CD14-positive monocyte (primary cell): ENCODE data around the gene PKHD1. TPM values are rescaled to one million over a fixed set of nuclear protein-coding genes. Genes with fewer than 3 reads are reported as not detected.

Source experiments
- DNase-seq, 3 donors: peaks; one replicate each; pipeline ENCODE4 v3.0.0-alpha.2; 2011 to 2022
- H2AFZ ChIP-seq: 2 replicates; pipeline ENCODE4 v1.6.0; 2012; ENCODE audit warnings: mild to moderate bottlenecking, low read depth, low read length, inconsistent platforms; ENCODE audit not compliant: insufficient read depth, poor library complexity, severe bottlenecking
- H3K27ac ChIP-seq, 2 donors: 1 replicate in 1 of 2; 2 replicates in 1 of 2; pipeline ENCODE4 v1.5.1; 2012 to 2013; ENCODE audit warnings: low read length in 2 of 2, control low read depth in 1 of 2, inconsistent platforms in 1 of 2, low read depth in 1 of 2, mild to moderate bottlenecking in 1 of 2
- H3K27me3 ChIP-seq, 2 donors: one replicate each; pipeline versions ENCODE4 v1.6.0 to v1.6.1; 2011 to 2013; ENCODE audit warnings: low read length in 2 of 2; ENCODE audit not compliant: control insufficient read depth in 2 of 2, insufficient read depth in 2 of 2
- H3K36me3 ChIP-seq, 2 donors: replicated peaks in 1 of 2; 1 replicate in 1 of 2; 2 replicates in 1 of 2; pipeline versions ENCODE4 v1.5.1 to v1.6.1; 2012 to 2013; ENCODE audit warnings: low read length in 2 of 2, control low read depth in 1 of 2, inconsistent platforms in 1 of 2, mild to moderate bottlenecking in 1 of 2; ENCODE audit not compliant: insufficient read depth in 2 of 2, control insufficient read depth in 1 of 2
- H3K4me1 ChIP-seq, 2 donors: 1 replicate in 1 of 2; 2 replicates in 1 of 2; pipeline versions ENCODE4 v1.5.1 to v1.6.1; 2012 to 2013; ENCODE audit warnings: low read length in 2 of 2, control low read depth in 1 of 2, inconsistent platforms in 1 of 2, mild to moderate bottlenecking in 1 of 2, moderate library complexity in 1 of 2; ENCODE audit not compliant: insufficient read depth in 2 of 2, control insufficient read depth in 1 of 2
- H3K4me2 ChIP-seq: replicated peaks from 2 replicates; pipeline ENCODE3; 2012; ENCODE audit warnings: low read length, moderate library complexity, mild to moderate bottlenecking; ENCODE audit not compliant: poor library complexity, severe bottlenecking; ENCODE audit errors: extremely low read depth
- H3K4me3 ChIP-seq, 3 experiments: fragments of 200-600 bp in 1 of 3; sonication (generic) in 1 of 3; replicated peaks in 1 of 3; 1 replicate in 2 of 3; 2 replicates in 1 of 3; pipeline ENCODE4 v1.5.1; 2011 to 2013; ENCODE audit warnings: low read length in 3 of 3, mild to moderate bottlenecking in 3 of 3, control low read depth in 2 of 3, low read depth in 2 of 3, inconsistent platforms in 1 of 3, moderate library complexity in 1 of 3
- H3K79me2 ChIP-seq: 2 replicates; pipeline ENCODE4 v1.6.0; 2012; ENCODE audit warnings: mild to moderate bottlenecking, control low read depth, inconsistent platforms, low read length, moderate library complexity; ENCODE audit not compliant: insufficient read depth
- H3K9ac ChIP-seq: 2 replicates; pipeline ENCODE4 v1.6.0; 2017; ENCODE audit warnings: low read length, mild to moderate bottlenecking; ENCODE audit not compliant: insufficient read depth, poor library complexity, severe bottlenecking
- H3K9me3 ChIP-seq, 2 donors: replicated peaks in 1 of 2; 1 replicate in 1 of 2; 2 replicates in 1 of 2; pipeline versions ENCODE4 v1.5.1 to v1.6.1; 2012 to 2013; ENCODE audit warnings: low read length in 2 of 2, control low read depth in 1 of 2; ENCODE audit not compliant: control insufficient read depth in 1 of 2, insufficient read depth in 1 of 2
- H4K20me1 ChIP-seq: 2 replicates; pipeline ENCODE4 v1.6.0; 2012; ENCODE audit warnings: mild to moderate bottlenecking, low read length, control low read depth, moderate library complexity; ENCODE audit not compliant: insufficient read depth
- H3K27ac Mint-ChIP-seq, 7 donors: one replicate each; pipeline ENCODE4 v1.8.0; 2020; ENCODE audit warnings: mild to moderate bottlenecking in 7 of 7, mixed read lengths in 7 of 7, moderate library complexity in 6 of 7, inconsistent platforms in 2 of 7
- H3K27me3 Mint-ChIP-seq, 3 donors: one replicate each; pipeline ENCODE4 v1.8.0; 2021 to 2022; ENCODE audit warnings: low read depth in 3 of 3, mild to moderate bottlenecking in 3 of 3, mixed read lengths in 3 of 3, moderate library complexity in 3 of 3, inconsistent platforms in 1 of 3
- H3K36me3 Mint-ChIP-seq, 2 donors: one replicate each; pipeline ENCODE4 v1.8.0; 2020; ENCODE audit warnings: mixed read lengths in 2 of 2, inconsistent platforms in 1 of 2, mild to moderate bottlenecking in 1 of 2
- H3K4me1 Mint-ChIP-seq: one replicate; pipeline ENCODE4 v1.8.0; 2020; ENCODE audit warnings: mild to moderate bottlenecking, mixed read lengths
- H3K4me3 Mint-ChIP-seq, 2 donors: one replicate each; pipeline ENCODE4 v1.8.0; 2020; ENCODE audit warnings: mild to moderate bottlenecking in 2 of 2, mixed read lengths in 2 of 2, moderate library complexity in 1 of 2
- H3K9me3 Mint-ChIP-seq, 7 donors: one replicate each; pipeline ENCODE4 v1.8.0; 2020 to 2022; ENCODE audit warnings: mixed read lengths in 7 of 7, mild to moderate bottlenecking in 6 of 7, moderate library complexity in 6 of 7, inconsistent platforms in 2 of 7
- WGBS: methylation state at CpG from one replicate; pipeline ENCODE4 v1.1.5; 2013; ENCODE audit warnings: missing lambda C conversion rate; ENCODE audit not compliant: insufficient coverage; 5-methylcytosine and 5-hydroxymethylcytosine counted together
- intact Hi-C, 2 donors: fragments of 100-400 bp; cut with micrococcal nuclease; formaldehyde crosslinking; loops; one replicate each; pipeline versions ENCODE4 v1.15.0 to v1.15.1; 2023
- polyA plus RNA-seq, 3 donors: library from polyadenylated mRNA; depleted of rRNA in 1 of 3; unstranded in 2 of 3; stranded (reverse) in 1 of 3; fragments of 300-500 nt in 2 of 3; fragments of >200 nt in 1 of 3; fragmentation: Illumina TruSeq in 2 of 3; gene quantifications; 1 replicate in 2 of 3; 2 replicates in 1 of 3; pipeline ENCODE4 v1.2.3, GENCODE V29; 2012 to 2021
- TF ChIP-seq, protein P1 (sequence below): fragments of 200-600 bp; IDR thresholded peaks from one replicate; pipeline ENCODE4 v1.8.0; 2022; ENCODE audit warnings: antibody characterized with exemption, mild to moderate bottlenecking

PKHD1 gene
- polyA plus RNA-seq, 3 donors, result not detected

DNA sequence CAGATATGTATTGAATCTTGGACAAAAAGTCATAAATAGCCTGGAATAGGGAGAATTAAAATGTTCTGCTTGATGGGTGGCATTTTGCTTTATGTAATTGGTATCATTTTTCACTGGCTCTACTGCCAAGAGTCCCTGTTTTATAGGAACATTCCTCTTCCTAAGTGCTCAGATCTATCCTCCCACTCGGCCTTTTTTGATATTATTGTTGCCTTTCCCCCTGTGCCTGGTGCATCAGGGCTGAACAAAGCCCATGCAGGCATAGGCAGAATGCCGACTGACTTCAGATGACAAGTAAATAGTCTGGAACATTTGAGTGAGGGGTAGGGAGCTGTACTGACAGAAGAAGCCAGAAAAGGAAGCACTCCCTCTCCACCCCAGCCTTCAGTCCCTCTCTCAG is 127.0 kb downstream of the PKHD1 start:
- Histone ChIP-seq H3K4me3 (no peak overlapping the region), H3K27me3 (no peaks in the 10 kb centered on the region), H3K27ac (no peak overlapping the region), H3K4me2 (no peak overlapping the region), H3K79me2 (no peaks in the 10 kb centered on the region), H4K20me1 (no peaks in the 10 kb centered on the region), H3K9me3 (no peaks in the 10 kb centered on the region), H3K9ac (no peak overlapping the region), H3K36me3 (no peaks in the 10 kb centered on the region), H3K4me1 (no peaks in the 10 kb centered on the region), H2AFZ (no peak overlapping the region)
- Mint-ChIP-seq H3K36me3 (no peaks in the 10 kb centered on the region), H3K4me3 (no peak overlapping the region), H3K27me3 (peaks cover 5 to 11% (median 10%) of the 10 kb centered on the region in 3 donors), H3K27ac (no peak overlapping the region), H3K4me1 (no peaks in the 10 kb centered on the region), H3K9me3 (no peaks in the 10 kb centered on the region)
- TF ChIP-seq, protein P1, sequence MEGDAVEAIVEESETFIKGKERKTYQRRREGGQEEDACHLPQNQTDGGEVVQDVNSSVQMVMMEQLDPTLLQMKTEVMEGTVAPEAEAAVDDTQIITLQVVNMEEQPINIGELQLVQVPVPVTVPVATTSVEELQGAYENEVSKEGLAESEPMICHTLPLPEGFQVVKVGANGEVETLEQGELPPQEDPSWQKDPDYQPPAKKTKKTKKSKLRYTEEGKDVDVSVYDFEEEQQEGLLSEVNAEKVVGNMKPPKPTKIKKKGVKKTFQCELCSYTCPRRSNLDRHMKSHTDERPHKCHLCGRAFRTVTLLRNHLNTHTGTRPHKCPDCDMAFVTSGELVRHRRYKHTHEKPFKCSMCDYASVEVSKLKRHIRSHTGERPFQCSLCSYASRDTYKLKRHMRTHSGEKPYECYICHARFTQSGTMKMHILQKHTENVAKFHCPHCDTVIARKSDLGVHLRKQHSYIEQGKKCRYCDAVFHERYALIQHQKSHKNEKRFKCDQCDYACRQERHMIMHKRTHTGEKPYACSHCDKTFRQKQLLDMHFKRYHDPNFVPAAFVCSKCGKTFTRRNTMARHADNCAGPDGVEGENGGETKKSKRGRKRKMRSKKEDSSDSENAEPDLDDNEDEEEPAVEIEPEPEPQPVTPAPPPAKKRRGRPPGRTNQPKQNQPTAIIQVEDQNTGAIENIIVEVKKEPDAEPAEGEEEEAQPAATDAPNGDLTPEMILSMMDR, result no peak
- DNase-seq, result no peak
- intact Hi-C loops, result loop anchor here (5.0 to 10.0 kb wide), 2 partner anchors 1143 to 1146 kb away; partner anchors contain the start of gene TFAP2B (in 2 of the 2)
- WGBS, result 43% methylated on average over 1 of the region's 2 CpGs

DNA sequence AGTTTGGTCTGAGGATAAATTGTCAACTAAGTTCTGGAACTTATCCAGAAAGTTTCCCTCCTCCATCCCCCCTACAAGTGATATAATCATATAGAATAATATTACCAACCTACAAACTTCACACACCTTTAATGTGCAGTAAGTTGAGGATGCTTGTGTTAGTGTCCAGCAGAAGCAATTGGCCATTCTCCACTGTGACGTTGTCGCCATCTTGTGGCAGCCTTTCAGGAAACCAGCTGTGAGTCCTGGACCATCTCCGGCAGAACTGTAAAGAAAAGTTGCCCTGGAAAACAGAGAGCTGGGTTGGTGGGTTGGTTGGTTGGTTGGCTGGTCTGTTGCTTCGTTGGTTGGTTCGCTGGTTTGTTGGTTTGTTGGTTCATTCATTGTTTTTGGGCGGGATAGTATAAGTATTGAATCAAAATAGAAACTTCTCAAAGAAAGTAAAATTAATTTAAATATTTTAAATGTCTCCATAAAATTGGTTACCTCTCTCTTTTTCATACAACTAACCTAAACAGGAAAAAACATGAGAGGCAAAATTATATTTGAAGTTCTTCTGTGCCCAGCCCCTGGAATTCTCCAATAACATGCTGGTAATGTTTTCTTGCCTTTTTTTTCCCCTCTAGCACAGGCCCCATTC is 127.5 kb downstream of the PKHD1 start:
- peak; percentile 19 to 36 (median 35) for DNase-seq
- no peaks in the 10 kb centered on the region for H3K27me3 ChIP-seq
- Mint-ChIP-seq H3K27me3 (peaks cover 5 to 11% (median 8%) of the 10 kb centered on the region in 3 donors), H3K9me3 (no peaks in the 10 kb centered on the region), H3K4me1 (no peaks in the 10 kb centered on the region), H3K36me3 (no peaks in the 10 kb centered on the region), H3K4me3 (no peak overlapping the region), H3K27ac (no peak overlapping the region)
- no peaks in the 10 kb centered on the region for H3K4me1 ChIP-seq
- 6% methylated on average over 2 of the region's 6 CpGs for WGBS
- no peaks in the 10 kb centered on the region for H4K20me1 ChIP-seq
- no peak overlapping the region for H3K27ac ChIP-seq
- H2AFZ ChIP-seq, result no peak overlapping the region
- no peaks in the 10 kb centered on the region for H3K9me3 ChIP-seq
- TF ChIP-seq, protein P1, result peak; percentile 59
- H3K9ac ChIP-seq, result no peak overlapping the region
- H3K4me2 ChIP-seq, result no peak overlapping the region
- no peak overlapping the region for H3K4me3 ChIP-seq
- intact Hi-C loops, result loop anchor here (5.0 to 10.0 kb wide), 2 partner anchors 1143 to 1145 kb away; partner anchors contain the start of gene TFAP2B (in 2 of the 2)
- H3K79me2 ChIP-seq, result no peaks in the 10 kb centered on the region
- no peaks in the 10 kb centered on the region for H3K36me3 ChIP-seq
